CD14-positive monocyte (primary cell): ENCODE results near the gene GPR143. TPM values are rescaled to one million over a fixed set of nuclear protein-coding genes. Genes with fewer than 3 reads are reported as not detected.

ENCODE experiments used
- DNase-seq, 3 donors: peaks; one replicate each; pipeline ENCODE4 v3.0.0-alpha.2; 2011 to 2022
- H2AFZ ChIP-seq: 2 replicates; pipeline ENCODE4 v1.6.0; 2012; ENCODE audit warnings: mild to moderate bottlenecking, low read depth, low read length, inconsistent platforms; ENCODE audit not compliant: insufficient read depth, poor library complexity, severe bottlenecking
- H3K27ac ChIP-seq, 2 donors: 1 replicate in 1 of 2; 2 replicates in 1 of 2; pipeline ENCODE4 v1.5.1; 2012 to 2013; ENCODE audit warnings: low read length in 2 of 2, control low read depth in 1 of 2, inconsistent platforms in 1 of 2, low read depth in 1 of 2, mild to moderate bottlenecking in 1 of 2
- H3K27me3 ChIP-seq, 2 donors: one replicate each; pipeline versions ENCODE4 v1.6.0 to v1.6.1; 2011 to 2013; ENCODE audit warnings: low read length in 2 of 2; ENCODE audit not compliant: control insufficient read depth in 2 of 2, insufficient read depth in 2 of 2
- H3K36me3 ChIP-seq, 2 donors: replicated peaks in 1 of 2; 1 replicate in 1 of 2; 2 replicates in 1 of 2; pipeline versions ENCODE4 v1.5.1 to v1.6.1; 2012 to 2013; ENCODE audit warnings: low read length in 2 of 2, control low read depth in 1 of 2, inconsistent platforms in 1 of 2, mild to moderate bottlenecking in 1 of 2; ENCODE audit not compliant: insufficient read depth in 2 of 2, control insufficient read depth in 1 of 2
- H3K4me1 ChIP-seq, 2 donors: 1 replicate in 1 of 2; 2 replicates in 1 of 2; pipeline versions ENCODE4 v1.5.1 to v1.6.1; 2012 to 2013; ENCODE audit warnings: low read length in 2 of 2, control low read depth in 1 of 2, inconsistent platforms in 1 of 2, mild to moderate bottlenecking in 1 of 2, moderate library complexity in 1 of 2; ENCODE audit not compliant: insufficient read depth in 2 of 2, control insufficient read depth in 1 of 2
- H3K4me2 ChIP-seq: replicated peaks from 2 replicates; pipeline ENCODE3; 2012; ENCODE audit warnings: low read length, moderate library complexity, mild to moderate bottlenecking; ENCODE audit not compliant: poor library complexity, severe bottlenecking; ENCODE audit errors: extremely low read depth
- H3K4me3 ChIP-seq, 3 experiments: fragments of 200-600 bp in 1 of 3; sonication (generic) in 1 of 3; replicated peaks in 1 of 3; 1 replicate in 2 of 3; 2 replicates in 1 of 3; pipeline ENCODE4 v1.5.1; 2011 to 2013; ENCODE audit warnings: low read length in 3 of 3, mild to moderate bottlenecking in 3 of 3, control low read depth in 2 of 3, low read depth in 2 of 3, inconsistent platforms in 1 of 3, moderate library complexity in 1 of 3
- H3K79me2 ChIP-seq: 2 replicates; pipeline ENCODE4 v1.6.0; 2012; ENCODE audit warnings: mild to moderate bottlenecking, control low read depth, inconsistent platforms, low read length, moderate library complexity; ENCODE audit not compliant: insufficient read depth
- H3K9ac ChIP-seq: 2 replicates; pipeline ENCODE4 v1.6.0; 2017; ENCODE audit warnings: low read length, mild to moderate bottlenecking; ENCODE audit not compliant: insufficient read depth, poor library complexity, severe bottlenecking
- H3K9me3 ChIP-seq, 2 donors: replicated peaks in 1 of 2; 1 replicate in 1 of 2; 2 replicates in 1 of 2; pipeline versions ENCODE4 v1.5.1 to v1.6.1; 2012 to 2013; ENCODE audit warnings: low read length in 2 of 2, control low read depth in 1 of 2; ENCODE audit not compliant: control insufficient read depth in 1 of 2, insufficient read depth in 1 of 2
- H4K20me1 ChIP-seq: 2 replicates; pipeline ENCODE4 v1.6.0; 2012; ENCODE audit warnings: mild to moderate bottlenecking, low read length, control low read depth, moderate library complexity; ENCODE audit not compliant: insufficient read depth
- H3K27ac Mint-ChIP-seq, 7 donors: one replicate each; pipeline ENCODE4 v1.8.0; 2020; ENCODE audit warnings: mild to moderate bottlenecking in 7 of 7, mixed read lengths in 7 of 7, moderate library complexity in 6 of 7, inconsistent platforms in 2 of 7
- H3K27me3 Mint-ChIP-seq, 3 donors: one replicate each; pipeline ENCODE4 v1.8.0; 2021 to 2022; ENCODE audit warnings: low read depth in 3 of 3, mild to moderate bottlenecking in 3 of 3, mixed read lengths in 3 of 3, moderate library complexity in 3 of 3, inconsistent platforms in 1 of 3
- H3K36me3 Mint-ChIP-seq, 2 donors: one replicate each; pipeline ENCODE4 v1.8.0; 2020; ENCODE audit warnings: mixed read lengths in 2 of 2, inconsistent platforms in 1 of 2, mild to moderate bottlenecking in 1 of 2
- H3K4me1 Mint-ChIP-seq: one replicate; pipeline ENCODE4 v1.8.0; 2020; ENCODE audit warnings: mild to moderate bottlenecking, mixed read lengths
- H3K4me3 Mint-ChIP-seq, 2 donors: one replicate each; pipeline ENCODE4 v1.8.0; 2020; ENCODE audit warnings: mild to moderate bottlenecking in 2 of 2, mixed read lengths in 2 of 2, moderate library complexity in 1 of 2
- H3K9me3 Mint-ChIP-seq, 7 donors: one replicate each; pipeline ENCODE4 v1.8.0; 2020 to 2022; ENCODE audit warnings: mixed read lengths in 7 of 7, mild to moderate bottlenecking in 6 of 7, moderate library complexity in 6 of 7, inconsistent platforms in 2 of 7
- WGBS: methylation state at CpG from one replicate; pipeline ENCODE4 v1.1.5; 2013; ENCODE audit warnings: missing lambda C conversion rate; ENCODE audit not compliant: insufficient coverage; 5-methylcytosine and 5-hydroxymethylcytosine counted together
- intact Hi-C, 2 donors: fragments of 100-400 bp; cut with micrococcal nuclease; formaldehyde crosslinking; loops; one replicate each; pipeline versions ENCODE4 v1.15.0 to v1.15.1; 2023
- polyA plus RNA-seq, 3 donors: library from polyadenylated mRNA; depleted of rRNA in 1 of 3; unstranded in 2 of 3; stranded (reverse) in 1 of 3; fragments of 300-500 nt in 2 of 3; fragments of >200 nt in 1 of 3; fragmentation: Illumina TruSeq in 2 of 3; gene quantifications; 1 replicate in 2 of 3; 2 replicates in 1 of 3; pipeline ENCODE4 v1.2.3, GENCODE V29; 2012 to 2021
- TF ChIP-seq, protein P1 (sequence below): fragments of 200-600 bp; IDR thresholded peaks from one replicate; pipeline ENCODE4 v1.8.0; 2022; ENCODE audit warnings: antibody characterized with exemption, mild to moderate bottlenecking

GPR143 gene
- polyA plus RNA-seq, 3 donors, result not detected

GRCh38 chrX:9784332-9784731, 18.7 kb upstream of the GPR143 start:
- H3K4me1 Mint-ChIP-seq, result no peaks in the 10 kb centered on the region
- Histone ChIP-seq H3K9me3 (peaks cover 0 to 15% of the 10 kb centered on the region in 2 donors), H2AFZ (no peak overlapping the region), H3K9ac (no peak overlapping the region), H3K4me1 (no peaks in the 10 kb centered on the region), H3K4me2 (no peak overlapping the region), H3K36me3 (no peaks in the 10 kb centered on the region), H3K27ac (no peak overlapping the region), H3K4me3 (no peak overlapping the region), H4K20me1 (no peaks in the 10 kb centered on the region), H3K27me3 (peaks cover 39 to 53% of the 10 kb centered on the region in 2 donors), H3K79me2 (no peaks in the 10 kb centered on the region)
- H3K36me3 Mint-ChIP-seq, result no peaks in the 10 kb centered on the region
- intact Hi-C loops, result no loop called here
- peaks cover 0 to 13% (median 11%) of the 10 kb centered on the region in 7 donors for H3K9me3 Mint-ChIP-seq
- DNase-seq, result no peak
- TF ChIP-seq, protein P1, sequence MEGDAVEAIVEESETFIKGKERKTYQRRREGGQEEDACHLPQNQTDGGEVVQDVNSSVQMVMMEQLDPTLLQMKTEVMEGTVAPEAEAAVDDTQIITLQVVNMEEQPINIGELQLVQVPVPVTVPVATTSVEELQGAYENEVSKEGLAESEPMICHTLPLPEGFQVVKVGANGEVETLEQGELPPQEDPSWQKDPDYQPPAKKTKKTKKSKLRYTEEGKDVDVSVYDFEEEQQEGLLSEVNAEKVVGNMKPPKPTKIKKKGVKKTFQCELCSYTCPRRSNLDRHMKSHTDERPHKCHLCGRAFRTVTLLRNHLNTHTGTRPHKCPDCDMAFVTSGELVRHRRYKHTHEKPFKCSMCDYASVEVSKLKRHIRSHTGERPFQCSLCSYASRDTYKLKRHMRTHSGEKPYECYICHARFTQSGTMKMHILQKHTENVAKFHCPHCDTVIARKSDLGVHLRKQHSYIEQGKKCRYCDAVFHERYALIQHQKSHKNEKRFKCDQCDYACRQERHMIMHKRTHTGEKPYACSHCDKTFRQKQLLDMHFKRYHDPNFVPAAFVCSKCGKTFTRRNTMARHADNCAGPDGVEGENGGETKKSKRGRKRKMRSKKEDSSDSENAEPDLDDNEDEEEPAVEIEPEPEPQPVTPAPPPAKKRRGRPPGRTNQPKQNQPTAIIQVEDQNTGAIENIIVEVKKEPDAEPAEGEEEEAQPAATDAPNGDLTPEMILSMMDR, result no peak
- no peak overlapping the region for H3K27ac Mint-ChIP-seq
- WGBS, result 100% methylated on average over 1 of the region's 8 CpGs
- H3K27me3 Mint-ChIP-seq, result peaks cover 51 to 84% (median 72%) of the 10 kb centered on the region in 3 donors
- peak overlapping the region in 1 of 2 donors; percentile 26 for H3K4me3 Mint-ChIP-seq

DNA sequence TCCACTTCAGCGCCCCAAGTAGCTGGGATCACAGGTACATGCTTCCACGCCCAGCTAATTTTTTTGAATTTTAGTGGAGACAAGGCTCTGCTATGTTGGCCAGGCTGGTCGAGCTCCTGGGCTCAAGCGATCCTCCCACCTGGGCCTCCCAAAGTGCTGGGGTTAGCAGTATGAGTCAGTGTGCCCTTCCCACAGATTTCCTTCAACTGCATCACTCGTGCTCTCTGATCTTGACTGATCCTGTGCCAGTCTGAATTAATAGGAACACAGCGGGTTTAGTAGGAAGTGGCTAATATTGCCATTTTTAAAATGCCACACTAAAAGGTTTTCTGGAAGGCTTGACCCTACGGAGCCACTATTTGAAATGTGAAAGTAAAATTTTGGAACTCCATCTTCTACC, 16.3 kb upstream of the GPR143 start:
- TF ChIP-seq, protein P1, result no peak
- H3K9me3 Mint-ChIP-seq, result peaks cover 0 to 16% (median 9%) of the 10 kb centered on the region in 7 donors
- DNase-seq, result no peak
- no peaks in the 10 kb centered on the region for H4K20me1 ChIP-seq
- no peak overlapping the region for H3K27ac ChIP-seq
- H3K4me1 Mint-ChIP-seq, result no peaks in the 10 kb centered on the region
- H3K36me3 ChIP-seq, result no peaks in the 10 kb centered on the region
- H3K79me2 ChIP-seq, result no peaks in the 10 kb centered on the region
- no CpG with 5 or more reads among the region's 7 CpGs for WGBS
- peaks cover 17 to 35% of the 10 kb centered on the region in 2 donors for H3K27me3 ChIP-seq
- no peak overlapping the region for H3K27ac Mint-ChIP-seq
- no peak overlapping the region for H2AFZ ChIP-seq
- no peak overlapping the region for H3K9ac ChIP-seq
- intact Hi-C loops, result no loop called here
- H3K9me3 ChIP-seq, result peaks cover 0 to 15% of the 10 kb centered on the region in 2 donors
- H3K36me3 Mint-ChIP-seq, result no peaks in the 10 kb centered on the region
- no peak overlapping the region for H3K4me3 ChIP-seq
- H3K4me2 ChIP-seq, result no peak overlapping the region
- H3K27me3 Mint-ChIP-seq, result peaks cover 32 to 86% (median 65%) of the 10 kb centered on the region in 3 donors
- no peaks in the 10 kb centered on the region for H3K4me1 ChIP-seq
- H3K4me3 Mint-ChIP-seq, result no peak overlapping the region
